GM21786 (cell line): ENCODE results near the gene PKP3.
A peak's percentile ranks its signal among the peaks of the same experiment; 100 is the strongest.
"Not testable (repeated sequence)": the region's sequence is repeated elsewhere in the genome, so short reads cannot be mapped to it uniquely, and the experiment has no call there.

ENCODE experiments used
- ATAC-seq: cut with Tn5 transposase; IDR thresholded peaks from one replicate; pipeline ENCODE4 v1.9.1; 2021; ENCODE audit not compliant: unreplicated experiment

Gene PKP3

GRCh38 chr11:393219-394033, 583 bp upstream of the PKP3 start:
- no peak for ATAC-seq

- no peak for ATAC-seq
Measured at GRCh38 chr11:394858-395655, 1.0 kb downstream of the PKP3 start.

GRCh38 chr11:395866-396265, 1.9 kb downstream of the PKP3 start:
- ATAC-seq, result no peak

GRCh38 chr11:396511-396947, 2.5 kb downstream of the PKP3 start:
- ATAC-seq, result no peak

- peak; percentile 56 for ATAC-seq
Measured at GRCh38 chr11:396948-397548, 3.0 kb downstream of the PKP3 start.

- ATAC-seq, result no peak
Measured at GRCh38 chr11:398826-399225, 4.8 kb downstream of the PKP3 start.

GRCh38 chr11:399731-400211, 5.8 kb downstream of the PKP3 start:
- no peak for ATAC-seq

GRCh38 chr11:400241-400689, 6.3 kb downstream of the PKP3 start:
- ATAC-seq, result no peak

- not testable (repeated sequence) for ATAC-seq
Measured at GRCh38 chr11:401196-401595, 7.2 kb downstream of the PKP3 start.

- no peak for ATAC-seq
Measured at GRCh38 chr11:403021-403760, 9.2 kb downstream of the PKP3 start.

GRCh38 chr11:403761-404431, 9.9 kb downstream of the PKP3 start:
- no peak for ATAC-seq

- no peak for ATAC-seq
Measured at GRCh38 chr11:404551-405264, 10.7 kb downstream of the PKP3 start.

GRCh38 chr11:405323-405953, 11.4 kb downstream of the PKP3 start:
- no peak for ATAC-seq

- ATAC-seq, result no peak
Measured at GRCh38 chr11:405954-406795, 12.2 kb downstream of the PKP3 start.

- peak; percentile 79 for ATAC-seq
Measured at GRCh38 chr11:406796-407650, 13.0 kb downstream of the PKP3 start.

GRCh38 chr11:407651-408123, 13.7 kb downstream of the PKP3 start:
- no peak for ATAC-seq
